Dedifferentiated amniotic fluid mesenchymal stem cell (primary cell): ENCODE results near the gene GRIK2.

Experiments
- DNase-seq: peaks from one replicate; pipeline ENCODE4 v3.0.0-alpha.2; 2016; ENCODE audit errors: extremely low spot score

The GRIK2 gene

DNA sequence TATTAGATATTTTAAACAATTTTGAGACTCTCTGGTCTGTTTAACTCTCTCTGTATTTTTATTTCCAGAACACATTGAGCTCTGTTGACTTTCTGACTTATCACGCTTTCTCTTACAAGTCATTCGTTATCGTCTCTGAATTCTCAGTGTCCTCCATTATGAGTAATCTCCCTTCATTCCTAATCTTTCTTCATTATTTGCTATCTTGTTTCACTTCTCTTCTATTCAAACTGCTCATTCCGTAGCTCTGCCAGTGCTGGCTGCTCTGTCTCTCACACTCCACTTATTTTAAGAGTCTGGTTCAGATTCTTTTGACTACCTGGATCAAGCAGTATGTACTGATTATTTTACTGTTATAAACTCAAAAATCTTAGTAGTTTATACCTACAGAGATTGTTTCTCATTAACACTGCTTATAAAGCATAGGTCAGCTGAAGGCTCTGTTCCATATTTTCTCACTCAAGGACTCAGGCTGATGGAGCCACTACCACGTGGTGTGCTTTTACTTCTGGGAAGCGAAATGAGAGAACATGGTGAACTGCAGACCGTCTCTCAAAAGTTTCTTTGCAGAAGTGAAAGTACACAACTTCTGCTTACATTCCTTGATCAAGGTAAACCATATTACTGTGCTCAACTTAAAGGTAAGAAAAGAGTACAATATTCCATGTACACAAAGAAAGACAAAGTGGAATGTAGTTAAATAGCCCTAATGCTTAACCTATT, 485.2 kb downstream of the GRIK2 start:
- no peak for DNase-seq

- DNase-seq = no peak
These were observed 486.3 kb downstream of the GRIK2 start for GRCh38 chr6:101879782-101880181.

DNA sequence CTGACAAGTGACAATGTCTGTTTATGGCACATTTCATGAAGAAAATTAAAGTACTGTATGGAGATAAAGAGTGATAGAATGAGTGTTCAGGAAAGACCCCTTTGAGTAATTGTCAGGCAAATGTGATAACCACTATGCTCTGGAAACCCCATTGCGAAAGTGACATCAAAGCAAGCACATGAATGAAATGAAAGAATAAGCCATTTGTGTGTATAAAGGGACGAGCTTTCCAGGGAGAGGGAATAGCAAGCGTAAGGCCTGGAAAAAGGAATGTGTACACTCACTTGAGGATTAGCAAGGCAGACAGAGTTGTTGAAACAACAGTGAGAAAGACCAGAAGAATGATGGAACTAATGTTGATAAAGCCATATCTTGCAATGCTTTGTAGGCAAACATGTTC, 490.0 kb downstream of the GRIK2 start:
- no peak for DNase-seq

- no peak for DNase-seq
These were observed 494.0 kb downstream of the GRIK2 start for GRCh38 chr6:101887532-101887931.

DNA sequence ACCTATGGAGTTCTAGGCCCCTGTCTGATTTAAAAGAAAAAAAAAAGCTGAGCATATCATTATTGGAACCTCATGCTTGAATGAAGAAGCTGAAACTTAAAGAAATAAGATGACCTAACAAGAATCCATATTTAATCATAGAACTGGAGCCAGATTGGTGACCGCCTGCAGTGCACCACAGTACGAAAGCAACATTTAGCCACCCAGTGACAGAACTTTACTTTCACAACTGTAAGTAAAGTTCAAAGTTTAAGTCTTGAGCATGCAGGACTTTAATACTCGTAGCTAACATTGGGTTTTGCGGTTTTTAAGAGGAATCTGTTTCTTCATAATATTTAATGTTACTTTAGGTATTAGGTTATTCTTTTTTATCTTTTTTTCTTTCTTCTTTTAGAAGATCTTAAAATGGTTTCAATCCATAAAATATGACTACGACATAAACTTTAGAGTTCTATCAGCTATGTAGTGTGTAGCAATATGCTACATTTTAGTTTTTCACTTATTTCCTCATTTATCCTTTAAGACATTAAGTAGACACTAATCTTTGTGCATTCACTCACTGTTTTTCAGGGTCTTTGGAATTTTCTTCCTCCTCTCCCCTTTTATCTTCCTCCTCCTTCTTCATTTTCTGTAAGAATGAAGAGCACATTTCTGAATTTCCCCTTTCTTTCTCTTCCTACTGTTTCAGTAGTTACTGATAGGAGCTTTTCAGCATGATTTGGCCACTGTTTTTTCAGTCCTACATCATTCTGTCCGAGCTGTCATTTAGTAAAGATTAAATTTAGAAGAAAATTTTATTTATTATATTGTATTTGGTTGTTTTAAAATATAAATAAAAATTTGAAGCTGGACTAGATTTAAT, 514.1 kb downstream of the GRIK2 start:
- DNase-seq = no peak

DNA sequence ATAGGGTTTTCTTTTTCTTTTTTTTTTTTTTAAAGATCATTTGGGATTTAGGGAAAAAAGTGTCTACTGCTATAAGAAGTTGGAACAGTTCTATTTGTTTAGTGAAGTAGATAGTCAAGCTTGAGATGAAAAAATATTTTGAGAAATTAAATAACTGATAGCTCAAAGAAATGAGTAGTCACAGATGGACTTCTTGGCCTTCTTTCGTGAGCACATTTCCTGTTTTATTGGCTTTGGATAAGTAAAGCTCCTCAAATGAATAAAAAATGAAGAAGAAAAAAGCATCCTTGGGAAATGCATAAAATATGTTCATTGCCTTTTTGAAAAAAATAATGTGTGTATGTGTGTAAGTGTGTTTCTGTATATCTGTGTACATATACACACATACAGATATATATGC, 515.9 kb downstream of the GRIK2 start:
- DNase-seq = no peak

DNA sequence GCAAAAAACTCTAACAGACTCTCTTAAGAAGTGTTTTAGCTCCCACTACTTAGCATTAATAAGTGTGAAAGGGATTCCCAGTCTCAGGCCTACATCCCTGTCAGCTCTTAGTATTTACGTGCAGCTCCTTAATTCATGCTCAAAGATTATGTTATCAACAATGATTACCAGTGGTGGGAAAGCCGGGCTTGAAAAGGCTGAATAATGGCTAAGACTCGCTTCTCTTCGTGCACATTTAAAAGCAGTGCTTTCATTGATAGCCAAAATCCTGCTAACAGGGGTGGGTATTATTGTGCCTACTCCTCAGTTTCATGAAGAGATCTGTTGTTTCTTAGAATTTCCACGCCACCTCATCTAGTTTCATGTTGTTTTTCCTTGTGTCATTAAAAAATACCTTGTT, 518.8 kb downstream of the GRIK2 start:
- DNase-seq = no peak

GRCh38 chr6:101918471-101918870, 525.0 kb downstream of the GRIK2 start:
- DNase-seq = no peak

DNA sequence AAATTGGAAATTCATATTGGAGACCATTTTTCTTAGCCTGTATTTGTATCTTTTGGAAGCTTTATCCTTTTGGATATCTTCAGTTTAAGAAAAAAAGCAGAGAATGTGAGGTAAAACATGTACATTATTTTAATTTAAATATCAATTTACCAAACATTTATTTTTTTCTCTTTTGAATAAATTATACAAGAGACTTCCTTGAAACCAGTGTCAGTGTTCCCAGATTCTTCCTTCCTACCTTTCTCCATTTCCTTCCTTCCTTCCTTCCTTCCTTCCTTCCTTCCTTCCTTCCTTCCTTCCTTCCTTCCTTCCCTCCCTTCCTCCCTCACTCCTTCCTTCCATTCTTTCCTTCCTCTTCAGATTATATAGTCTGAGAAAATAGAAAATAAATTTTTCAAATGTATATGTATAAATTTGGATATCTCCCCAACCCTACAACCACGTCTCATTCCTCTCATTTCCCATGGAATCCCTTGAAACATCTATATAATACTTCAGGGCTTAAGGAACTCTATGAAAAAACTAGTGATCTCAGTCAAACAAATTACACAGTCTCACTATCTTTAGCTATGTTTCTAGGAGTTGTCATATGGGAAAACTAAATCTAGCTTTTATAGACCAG, 528.4 kb downstream of the GRIK2 start:
- DNase-seq = no peak

GRCh38 chr6:101926149-101926925, 532.8 kb downstream of the GRIK2 start:
- no peak for DNase-seq

- no peak for DNase-seq
These were observed 538.3 kb downstream of the GRIK2 start for GRCh38 chr6:101931766-101932165.

DNA sequence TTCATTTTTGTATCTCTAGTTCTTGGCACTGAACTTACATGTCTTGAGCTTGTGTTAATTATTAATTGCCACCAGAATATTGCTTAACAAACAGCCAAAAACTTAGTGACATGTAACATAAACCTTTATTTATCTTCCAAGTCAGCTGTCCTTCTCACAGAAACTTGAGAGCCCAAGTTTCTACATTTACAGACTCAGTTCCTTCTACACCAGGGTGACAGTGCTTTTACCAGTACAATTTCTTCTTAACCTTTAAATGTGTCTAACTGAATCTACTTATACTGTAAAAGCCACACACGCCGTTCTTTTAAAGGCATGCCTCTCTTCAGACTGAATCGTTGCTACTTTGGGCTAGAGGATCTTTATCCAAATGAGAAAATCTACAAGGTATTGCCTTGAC, 539.2 kb downstream of the GRIK2 start:
- DNase-seq = no peak

- DNase-seq = no peak
These were observed 542.2 kb downstream of the GRIK2 start for GRCh38 chr6:101935732-101936131.

DNA sequence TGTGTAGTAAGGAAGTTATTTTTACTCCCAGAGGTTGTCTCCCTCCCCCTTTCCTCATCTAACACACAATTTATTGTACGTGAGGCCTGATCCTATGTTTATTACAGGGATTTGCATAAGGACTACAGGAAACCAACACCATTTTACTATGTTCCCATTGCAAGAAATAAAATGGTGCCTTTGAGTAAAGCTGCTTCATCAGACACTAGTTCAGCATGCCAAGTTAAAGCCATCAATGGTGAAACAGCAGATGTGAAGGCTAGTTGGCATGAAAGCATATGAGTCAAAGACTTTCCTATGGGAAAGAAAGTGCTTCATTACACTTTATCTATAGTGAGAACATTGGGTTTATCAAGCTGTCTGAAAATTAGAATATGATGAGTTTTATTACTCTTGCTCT, 543.0 kb downstream of the GRIK2 start:
- DNase-seq = no peak

GRCh38 chr6:101937108-101937507, 543.6 kb downstream of the GRIK2 start:
- DNase-seq = no peak

GRCh38 chr6:101940391-101940790, 546.9 kb downstream of the GRIK2 start:
- no peak for DNase-seq

DNA sequence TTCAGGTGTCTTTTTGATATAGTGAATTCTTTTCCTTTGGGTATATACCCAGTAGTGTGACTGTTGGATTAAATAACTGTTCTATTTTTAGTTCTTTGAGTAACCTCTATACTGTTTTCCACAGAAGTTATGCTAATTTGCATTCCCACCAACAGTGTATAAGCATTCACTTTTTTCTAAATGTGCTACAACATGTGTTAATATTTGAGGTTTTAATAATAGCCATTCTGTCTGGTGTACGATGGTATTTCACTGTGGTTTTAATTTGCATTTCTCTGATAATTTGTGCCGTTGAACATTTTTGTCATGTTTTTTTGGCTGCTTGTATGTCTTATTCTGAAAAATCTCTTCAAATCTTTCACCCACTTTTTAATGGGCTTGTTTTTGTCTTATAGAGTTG, 563.5 kb downstream of the GRIK2 start:
- no peak for DNase-seq

- no peak for DNase-seq
These were observed 567.8 kb downstream of the GRIK2 start for GRCh38 chr6:101961357-101961756.

- no peak for DNase-seq
These were observed 587.4 kb downstream of the GRIK2 start for GRCh38 chr6:101980924-101981323.

DNA sequence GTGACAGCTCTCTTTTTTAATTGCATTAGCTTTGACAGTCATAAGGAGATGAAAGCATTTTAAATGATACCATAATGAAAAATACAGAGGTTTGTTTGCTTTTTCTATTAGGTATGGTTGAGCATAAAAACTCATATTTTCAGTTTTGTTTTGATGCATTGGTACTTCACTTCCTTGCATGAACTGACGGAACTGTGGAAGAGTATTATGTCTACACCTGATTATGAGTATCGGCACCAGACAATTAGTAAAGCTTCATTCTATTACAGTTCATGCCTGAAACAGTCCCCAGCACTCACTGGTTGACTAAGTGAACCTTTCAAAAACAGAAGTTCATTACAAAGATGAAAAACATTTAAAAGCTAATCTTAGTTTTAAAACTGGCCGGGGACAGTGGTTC, 593.0 kb downstream of the GRIK2 start:
- no peak for DNase-seq

GRCh38 chr6:101992286-101992685, 598.8 kb downstream of the GRIK2 start:
- no peak for DNase-seq

DNA sequence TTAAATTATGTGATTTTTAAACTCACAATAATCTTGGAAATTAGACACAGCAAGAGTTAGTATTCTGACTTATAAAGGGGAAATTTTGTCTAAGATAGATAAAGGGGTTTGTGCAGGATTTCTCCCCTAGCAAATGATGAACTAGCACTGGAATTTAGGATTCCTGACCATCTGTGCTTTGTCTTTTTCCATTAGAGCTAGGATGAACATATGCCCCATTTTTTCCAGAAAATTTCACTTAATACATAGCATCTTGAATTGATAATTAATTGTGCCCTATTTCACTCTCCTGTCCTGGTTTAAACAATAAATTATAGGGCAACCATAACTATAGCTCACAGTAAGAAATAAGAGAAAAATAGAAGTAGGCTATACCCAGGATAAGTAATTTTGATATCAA, 601.0 kb downstream of the GRIK2 start:
- DNase-seq = no peak
